NCI-H2029 (cell line): ENCODE measurements around the gene KIF17.
A peak's percentile ranks its signal among the peaks of the same experiment; 100 is the strongest.

Experiments used
- DNase-seq: peaks from one replicate; lab custom pipeline; 2025; lab: John Stamatoyannopoulos, UW

The KIF17 gene

GRCh38 chr1:20717452-20718342, at the start of gene KIF17:
Gene KIF17 (minus strand): TSS chr1:20718007. CDS start chr1:20717706, 301 bp downstream.
- DNase-seq = no peak

- DNase-seq = no peak
Measured at GRCh38 chr1:20767271-20767670, 49.5 kb upstream of the KIF17 start.

GRCh38 chr1:20763417-20763816, 45.6 kb upstream of the KIF17 start:
- no peak for DNase-seq

GRCh38 chr1:20760322-20760721, 42.5 kb upstream of the KIF17 start:
- no peak for DNase-seq

GRCh38 chr1:20753589-20753988, 35.8 kb upstream of the KIF17 start:
- DNase-seq = peak; percentile 3

GRCh38 chr1:20751462-20751990, 33.7 kb upstream of the KIF17 start:
- DNase-seq = no peak

GRCh38 chr1:20742671-20743070, 24.9 kb upstream of the KIF17 start:
- no peak for DNase-seq

GRCh38 chr1:20740781-20741180, 23.0 kb upstream of the KIF17 start:
- no peak for DNase-seq

- no peak for DNase-seq
Measured at GRCh38 chr1:20739225-20739624, 21.4 kb upstream of the KIF17 start.

- DNase-seq = no peak
Measured at GRCh38 chr1:20735581-20736111, 17.8 kb upstream of the KIF17 start.

GRCh38 chr1:20733360-20733975, 15.7 kb upstream of the KIF17 start:
- DNase-seq = no peak

- peak; percentile 26 for DNase-seq
Measured at GRCh38 chr1:20732588-20733359, 15.0 kb upstream of the KIF17 start, which contains the start of gene SH2D5. Gene SH2D5 (minus strand): TSS chr1:20732703. CDS start chr1:20728044, 4,659 bp downstream.

GRCh38 chr1:20732071-20732587, 14.3 kb upstream of the KIF17 start:
- DNase-seq = no peak

GRCh38 chr1:20731057-20731991, 13.5 kb upstream of the KIF17 start:
- DNase-seq = no peak

GRCh38 chr1:20730690-20731056, 12.9 kb upstream of the KIF17 start:
- no peak for DNase-seq

GRCh38 chr1:20729990-20730689, 12.3 kb upstream of the KIF17 start:
- DNase-seq = no peak

GRCh38 chr1:20729155-20729931, 11.5 kb upstream of the KIF17 start:
- DNase-seq = no peak

GRCh38 chr1:20728371-20729154, 10.8 kb upstream of the KIF17 start:
- no peak for DNase-seq
